Suprapubic skin (tissue), 4 donors: ENCODE results near the gene RASSF10. TPM values are rescaled to one million over a fixed set of nuclear protein-coding genes. Genes with fewer than 3 reads are reported as not detected.
A peak's percentile ranks its signal among the peaks of the same experiment; 100 is the strongest.

ENCODE experiments used
- DNase-seq, 2 donors: peaks; one replicate each; pipeline ENCODE4 v3.0.0-alpha.2; 2019; ENCODE audit warnings: low spot score in 2 of 2
- H3K27ac ChIP-seq: fragments of 200-600 bp; sonication (generic); one replicate; pipeline ENCODE4 v1.5.1; 2019
- H3K27me3 ChIP-seq: fragments of 200-600 bp; sonication (generic); one replicate; pipeline ENCODE4 v1.5.1; 2019
- H3K36me3 ChIP-seq: fragments of 200-600 bp; sonication (generic); one replicate; pipeline ENCODE4 v1.5.1; 2019
- H3K4me1 ChIP-seq: fragments of 200-600 bp; sonication (generic); one replicate; pipeline ENCODE4 v1.5.1; 2019
- H3K4me3 ChIP-seq: fragments of 200-600 bp; sonication (generic); one replicate; pipeline ENCODE4 v1.5.1; 2019; ENCODE audit warnings: mild to moderate bottlenecking
- H3K9me3 ChIP-seq: fragments of 200-600 bp; sonication (generic); one replicate; pipeline ENCODE4 v1.5.1; 2019
- EP300 ChIP-seq: sonication (generic); formaldehyde crosslinking; IDR thresholded peaks from one replicate; pipeline ENCODE4 v1.6.1; 2017; ENCODE audit warnings: antibody characterized with exemption
- POLR2A ChIP-seq, 2 donors: fragments of 450-650 bp; IDR thresholded peaks; one replicate each; pipeline ENCODE4 v1.6.1; 2017; ENCODE audit warnings: antibody characterized with exemption in 2 of 2, mild to moderate bottlenecking in 2 of 2, moderate library complexity in 2 of 2
- POLR2AphosphoS5 ChIP-seq, 3 donors: sonication (generic); formaldehyde crosslinking; IDR thresholded peaks; one replicate each; pipeline ENCODE4 v1.6.1; 2017; ENCODE audit warnings: antibody characterized with exemption in 3 of 3
- WGBS: methylation state at CpG from one replicate; pipeline ENCODE4 v1.1.5; 2018; 5-methylcytosine and 5-hydroxymethylcytosine counted together
- total RNA-seq, 4 donors: library from RNA; depleted of rRNA; stranded (reverse); fragments of >200 nt; gene quantifications; one replicate each; pipeline ENCODE4 v1.1.0, GENCODE V29; 2016
- TF ChIP-seq, protein P1 (sequence below), 2 donors: fragments of 200-600 bp in 1 of 2; fragments of 450-650 bp in 1 of 2; sonication (generic) in 1 of 2; IDR thresholded peaks; one replicate each; pipeline ENCODE4 v1.5.1; 2016 to 2019; ENCODE audit warnings: antibody characterized with exemption in 2 of 2, mild to moderate bottlenecking in 1 of 2, moderate library complexity in 1 of 2

Gene RASSF10
- total RNA-seq, 4 donors from 2014 or later: 7.1 to 22.0 (median 8.4) TPM

DNA sequence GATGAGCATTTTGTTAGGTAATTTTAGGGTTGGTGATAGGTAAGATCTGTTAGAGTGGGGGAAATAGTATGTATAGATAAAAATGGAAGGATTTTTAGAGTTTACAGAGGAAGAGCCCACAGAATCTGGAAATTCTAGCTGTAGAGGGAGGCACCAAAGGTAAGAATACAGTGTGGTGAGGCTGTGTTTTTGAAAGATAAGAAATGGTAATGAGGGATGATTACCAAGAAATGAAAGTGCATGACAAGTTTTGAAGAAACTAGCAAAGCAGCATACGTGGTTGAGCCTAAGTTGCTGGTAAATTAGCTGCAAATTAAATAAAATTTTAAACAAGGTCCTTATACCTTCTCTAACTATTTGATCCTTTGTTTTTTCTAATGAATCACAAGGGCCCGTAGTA, 14.6 kb upstream of the RASSF10 start:
- Histone ChIP-seq H3K9me3 (no peaks in the 10 kb centered on the region), H3K27ac (peak overlapping the region; percentile 51), H3K4me1 (no peaks in the 10 kb centered on the region), H3K36me3 (no peaks in the 10 kb centered on the region), H3K27me3 (no peaks in the 10 kb centered on the region), H3K4me3 (no peak overlapping the region)
- TF ChIP-seq POLR2A (IDR thresholded peaks at IDR 0.05): no peak
- no peak for TF ChIP-seq POLR2AphosphoS5 (IDR thresholded peaks at IDR 0.05)
- no peak for TF ChIP-seq EP300
- TF ChIP-seq, protein P1, sequence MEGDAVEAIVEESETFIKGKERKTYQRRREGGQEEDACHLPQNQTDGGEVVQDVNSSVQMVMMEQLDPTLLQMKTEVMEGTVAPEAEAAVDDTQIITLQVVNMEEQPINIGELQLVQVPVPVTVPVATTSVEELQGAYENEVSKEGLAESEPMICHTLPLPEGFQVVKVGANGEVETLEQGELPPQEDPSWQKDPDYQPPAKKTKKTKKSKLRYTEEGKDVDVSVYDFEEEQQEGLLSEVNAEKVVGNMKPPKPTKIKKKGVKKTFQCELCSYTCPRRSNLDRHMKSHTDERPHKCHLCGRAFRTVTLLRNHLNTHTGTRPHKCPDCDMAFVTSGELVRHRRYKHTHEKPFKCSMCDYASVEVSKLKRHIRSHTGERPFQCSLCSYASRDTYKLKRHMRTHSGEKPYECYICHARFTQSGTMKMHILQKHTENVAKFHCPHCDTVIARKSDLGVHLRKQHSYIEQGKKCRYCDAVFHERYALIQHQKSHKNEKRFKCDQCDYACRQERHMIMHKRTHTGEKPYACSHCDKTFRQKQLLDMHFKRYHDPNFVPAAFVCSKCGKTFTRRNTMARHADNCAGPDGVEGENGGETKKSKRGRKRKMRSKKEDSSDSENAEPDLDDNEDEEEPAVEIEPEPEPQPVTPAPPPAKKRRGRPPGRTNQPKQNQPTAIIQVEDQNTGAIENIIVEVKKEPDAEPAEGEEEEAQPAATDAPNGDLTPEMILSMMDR (IDR thresholded peaks at IDR 0.05): no peak
- 67% methylated on average over 2 of the region's 2 CpGs for WGBS
- DNase-seq: no peak

DNA sequence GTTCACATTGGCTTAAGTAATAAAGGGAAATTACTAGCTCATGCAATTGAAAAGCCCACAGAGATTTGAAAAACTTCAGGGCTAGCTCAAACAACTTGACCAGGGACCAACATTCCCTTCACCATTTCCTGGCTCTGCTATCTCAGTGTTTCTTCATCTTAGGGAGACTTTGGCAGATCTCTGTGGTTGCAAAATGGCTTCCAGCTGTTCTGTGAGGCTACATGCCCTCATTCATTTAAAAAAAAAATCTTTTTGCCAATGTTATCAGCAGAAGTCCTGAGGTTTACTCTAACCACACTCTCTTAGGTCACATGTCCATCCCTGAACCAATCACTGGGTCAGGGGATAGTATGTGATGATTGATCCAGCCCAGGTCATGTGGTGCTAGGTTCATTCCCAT, 13.9 kb upstream of the RASSF10 start:
- H3K27ac ChIP-seq: no peak overlapping the region
- no peaks in the 10 kb centered on the region for H3K27me3 ChIP-seq
- H3K36me3 ChIP-seq: no peaks in the 10 kb centered on the region
- no peak for DNase-seq
- no peaks in the 10 kb centered on the region for H3K4me1 ChIP-seq
- H3K4me3 ChIP-seq: no peak overlapping the region
- H3K9me3 ChIP-seq: no peaks in the 10 kb centered on the region
- TF ChIP-seq EP300 (no peak), POLR2A (IDR thresholded peaks at IDR 0.05) (no peak), POLR2AphosphoS5 (IDR thresholded peaks at IDR 0.05) (peak in 1 of 3 donors; percentile 43)
- TF ChIP-seq, protein P1 (IDR thresholded peaks at IDR 0.05): no peak

DNA sequence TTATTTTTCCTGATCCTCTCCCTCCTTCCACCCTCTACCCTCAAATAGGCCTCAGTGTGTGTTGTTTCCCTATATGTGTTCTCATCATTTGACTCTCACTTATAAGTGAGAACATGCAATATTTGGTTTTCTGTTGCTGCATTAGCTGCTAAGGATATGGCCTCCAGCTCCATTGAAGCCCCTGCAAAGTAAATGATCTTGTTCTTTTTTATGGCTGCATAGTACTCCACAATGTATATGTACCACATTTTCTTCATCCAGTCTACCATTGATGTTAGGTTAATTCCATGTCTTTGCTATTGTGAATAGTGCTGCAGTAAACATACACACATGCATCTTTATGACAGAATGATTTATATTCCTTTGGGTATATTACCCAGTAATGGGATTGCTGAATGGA, 13.3 kb upstream of the RASSF10 start:
- Histone ChIP-seq H3K4me1 (no peaks in the 10 kb centered on the region), H3K27ac (no peak overlapping the region), H3K36me3 (no peaks in the 10 kb centered on the region), H3K27me3 (no peaks in the 10 kb centered on the region), H3K9me3 (no peaks in the 10 kb centered on the region), H3K4me3 (no peak overlapping the region)
- no peak for DNase-seq
- TF ChIP-seq POLR2A (IDR thresholded peaks at IDR 0.05) (no peak), POLR2AphosphoS5 (IDR thresholded peaks at IDR 0.05) (no peak), EP300 (no peak)
- TF ChIP-seq, protein P1 (IDR thresholded peaks at IDR 0.05): no peak

DNA sequence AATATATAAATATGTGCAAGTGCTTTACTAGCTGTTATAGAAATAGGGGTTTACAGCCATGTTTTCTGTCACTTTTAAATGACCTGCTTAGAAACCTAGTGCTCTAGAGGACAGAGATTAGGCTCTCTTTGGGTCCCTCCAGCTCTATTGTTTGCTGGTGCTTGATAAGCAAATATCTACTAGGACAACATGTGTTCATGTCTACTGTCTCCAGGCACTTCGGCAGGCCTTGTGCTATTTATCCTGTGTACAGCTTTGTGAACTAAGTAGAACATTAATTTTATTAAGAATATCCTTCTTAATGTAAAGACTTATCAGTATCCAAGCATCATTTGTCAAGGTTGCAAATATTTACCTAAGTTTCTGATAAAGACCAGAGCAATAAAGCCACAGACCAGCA, 11.9 kb upstream of the RASSF10 start:
- no peak overlapping the region for H3K27ac ChIP-seq
- WGBS: 100% methylated on average over 1 of the region's 1 CpG
- no peaks in the 10 kb centered on the region for H3K27me3 ChIP-seq
- H3K9me3 ChIP-seq: no peaks in the 10 kb centered on the region
- TF ChIP-seq POLR2A (IDR thresholded peaks at IDR 0.05): no peak
- no peak for TF ChIP-seq POLR2AphosphoS5 (IDR thresholded peaks at IDR 0.05)
- TF ChIP-seq, protein P1 (IDR thresholded peaks at IDR 0.05): no peak
- no peak for TF ChIP-seq EP300
- no peaks in the 10 kb centered on the region for H3K4me1 ChIP-seq
- no peak overlapping the region for H3K4me3 ChIP-seq
- no peaks in the 10 kb centered on the region for H3K36me3 ChIP-seq
- DNase-seq: no peak

DNA sequence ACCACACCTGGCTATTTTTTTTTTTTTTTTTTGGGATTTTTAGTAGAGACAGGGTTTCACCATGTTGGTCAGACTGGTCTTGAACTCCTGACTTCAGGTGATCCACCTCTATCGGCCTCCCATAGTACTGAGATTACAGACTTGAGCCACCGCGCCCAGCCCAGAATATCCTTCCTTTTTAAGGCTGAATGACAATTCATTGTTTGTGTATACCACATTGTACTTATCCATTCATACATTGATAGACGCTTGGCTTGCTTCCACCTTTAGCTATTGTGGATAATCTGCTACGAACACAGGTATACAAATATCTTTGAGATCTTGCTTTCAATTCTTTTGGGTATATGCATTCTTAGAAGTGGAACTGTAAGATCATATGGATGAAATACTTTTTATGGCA, 10.8 kb upstream of the RASSF10 start:
- Histone ChIP-seq H3K4me3 (no peak overlapping the region), H3K4me1 (no peaks in the 10 kb centered on the region), H3K36me3 (no peaks in the 10 kb centered on the region), H3K27ac (no peak overlapping the region), H3K9me3 (no peaks in the 10 kb centered on the region), H3K27me3 (no peaks in the 10 kb centered on the region)
- no peak for DNase-seq
- WGBS: 89% methylated on average over 5 of the region's 5 CpGs
- TF ChIP-seq, protein P1 (IDR thresholded peaks at IDR 0.05): no peak
- TF ChIP-seq EP300 (no peak), POLR2AphosphoS5 (IDR thresholded peaks at IDR 0.05) (no peak)
